ENCODE data around the gene POLDIP2.
A peak's percentile ranks its signal among the peaks of the same experiment; 100 is the strongest.

DNA sequence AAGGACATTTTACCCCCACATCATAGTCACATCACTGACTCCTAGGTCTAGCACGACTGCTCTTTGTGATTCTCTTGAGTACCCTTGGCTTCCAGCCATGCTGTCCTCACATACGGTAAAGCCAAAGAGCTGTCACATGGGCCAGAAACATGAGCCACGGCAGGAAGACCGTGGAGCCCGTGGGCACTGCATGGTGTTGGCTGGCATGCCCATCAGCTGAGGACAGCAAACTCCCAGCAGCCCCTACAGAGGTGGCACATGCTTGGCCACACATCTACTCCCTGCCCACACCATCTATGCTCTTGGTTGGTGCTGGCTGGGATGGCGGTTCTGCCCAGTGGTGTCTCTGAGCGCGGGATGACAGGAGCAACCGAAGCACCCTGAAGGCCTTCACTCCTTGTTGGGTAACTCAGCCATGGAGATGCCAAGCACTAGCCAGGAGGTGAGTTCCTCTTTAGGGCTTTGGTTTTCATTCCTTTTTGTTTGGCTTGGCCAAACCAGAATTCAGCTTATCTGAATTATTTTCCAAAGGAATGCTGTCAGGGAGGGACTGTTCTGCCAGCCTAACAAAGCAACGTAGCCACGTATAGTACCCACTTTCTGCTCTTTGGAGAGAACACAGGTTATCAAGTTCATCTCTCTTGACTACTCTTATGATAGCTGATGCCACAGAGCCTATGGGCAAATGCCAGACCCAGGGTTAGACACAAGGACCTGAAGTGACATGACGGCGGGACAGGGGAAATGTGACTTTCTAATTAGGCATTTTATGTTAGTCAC lies 11.7 kb downstream of the POLDIP2 start:
- peak; percentile 30 for TF ChIP-seq POLR2A (IDR thresholded peaks at IDR 0.05)
- TF ChIP-seq, protein P1, sequence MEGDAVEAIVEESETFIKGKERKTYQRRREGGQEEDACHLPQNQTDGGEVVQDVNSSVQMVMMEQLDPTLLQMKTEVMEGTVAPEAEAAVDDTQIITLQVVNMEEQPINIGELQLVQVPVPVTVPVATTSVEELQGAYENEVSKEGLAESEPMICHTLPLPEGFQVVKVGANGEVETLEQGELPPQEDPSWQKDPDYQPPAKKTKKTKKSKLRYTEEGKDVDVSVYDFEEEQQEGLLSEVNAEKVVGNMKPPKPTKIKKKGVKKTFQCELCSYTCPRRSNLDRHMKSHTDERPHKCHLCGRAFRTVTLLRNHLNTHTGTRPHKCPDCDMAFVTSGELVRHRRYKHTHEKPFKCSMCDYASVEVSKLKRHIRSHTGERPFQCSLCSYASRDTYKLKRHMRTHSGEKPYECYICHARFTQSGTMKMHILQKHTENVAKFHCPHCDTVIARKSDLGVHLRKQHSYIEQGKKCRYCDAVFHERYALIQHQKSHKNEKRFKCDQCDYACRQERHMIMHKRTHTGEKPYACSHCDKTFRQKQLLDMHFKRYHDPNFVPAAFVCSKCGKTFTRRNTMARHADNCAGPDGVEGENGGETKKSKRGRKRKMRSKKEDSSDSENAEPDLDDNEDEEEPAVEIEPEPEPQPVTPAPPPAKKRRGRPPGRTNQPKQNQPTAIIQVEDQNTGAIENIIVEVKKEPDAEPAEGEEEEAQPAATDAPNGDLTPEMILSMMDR (IDR thresholded peaks at IDR 0.05), result no peak
